ENCODE data around the gene LY6G6C.

GRCh38 chr6:31736768-31737314 is 15.3 kb upstream of the LY6G6C start:
- no peak for TF ChIP-seq ZNF274 (IDR thresholded peaks at IDR 0.05; ENCODE audit: low read depth, low read length)
- TF ChIP-seq YY1 (IDR thresholded peaks at IDR 0.05; ENCODE audit: insufficient read depth, insufficient read length) = no peak
